ENCODE measurements around the gene ZFYVE21.

ZFYVE21 gene

DNA sequence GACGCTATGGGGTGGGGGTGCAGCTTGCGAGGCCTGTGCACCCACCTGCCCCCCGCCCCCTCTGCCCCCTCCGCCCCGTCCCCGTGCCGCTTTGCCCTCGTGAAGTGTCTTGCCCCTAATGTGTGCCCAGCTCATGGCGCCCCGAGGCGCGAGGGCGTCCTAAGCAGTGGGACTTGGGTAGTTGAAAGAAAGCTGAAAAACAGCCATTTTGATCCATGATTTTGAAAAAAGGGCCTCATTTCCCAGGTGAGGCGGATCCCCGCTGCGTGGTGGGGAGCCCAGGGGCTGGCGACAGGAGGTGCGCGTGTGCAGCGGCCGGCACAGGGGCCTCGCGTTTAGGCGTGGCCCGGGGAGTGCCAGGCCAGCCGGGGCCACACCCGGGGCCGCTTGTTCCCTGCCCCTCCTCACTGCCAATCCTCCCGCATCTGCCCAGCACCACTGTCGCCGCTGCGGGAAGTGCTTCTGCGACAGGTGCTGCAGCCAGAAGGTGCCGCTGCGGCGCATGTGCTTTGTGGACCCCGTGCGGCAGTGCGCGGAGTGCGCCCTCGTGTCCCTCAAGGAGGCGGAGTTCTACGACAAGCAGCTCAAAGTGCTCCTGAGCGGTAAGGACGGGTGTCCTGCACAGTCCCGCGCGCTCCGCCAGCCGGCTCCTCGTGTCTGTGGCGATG lies 11.8 kb downstream of the ZFYVE21 start:
- Histone ChIP-seq H3K27me3 (ENCODE audit: control insufficient read depth, low read length) (no peaks in the 10 kb centered on the region), H3F3A (ENCODE audit: control insufficient read depth, insufficient read depth) (no peaks in the 10 kb centered on the region), H3K9me3 (ENCODE audit: control insufficient read depth, insufficient read depth, low read length) (no peaks in the 10 kb centered on the region), H3K27ac (ENCODE audit: low read depth, low read length) (no peak overlapping the region), H3K79me2 (ENCODE audit: control insufficient read depth, low read length) (peaks cover 10% of the 10 kb centered on the region; the same call in 1 of the 2 replicates), H3K9me2 (replicated peaks; ENCODE audit: control insufficient read depth, low read length) (no peaks in the 10 kb centered on the region), H4K20me1 (ENCODE audit: control insufficient read depth, insufficient read depth, low read depth, low read length) (no peaks in the 10 kb centered on the region), H3K4me1 (ENCODE audit: control insufficient read depth, low read length) (no peaks in the 10 kb centered on the region), H3K4me3 (ENCODE audit: low read length) (no peak overlapping the region), H3K4me2 (ENCODE audit: low read length) (no peak overlapping the region), H3K36me3 (ENCODE audit: control insufficient read depth, low read length) (peaks cover 18% of the 10 kb centered on the region)
- TF ChIP-seq, protein P1, sequence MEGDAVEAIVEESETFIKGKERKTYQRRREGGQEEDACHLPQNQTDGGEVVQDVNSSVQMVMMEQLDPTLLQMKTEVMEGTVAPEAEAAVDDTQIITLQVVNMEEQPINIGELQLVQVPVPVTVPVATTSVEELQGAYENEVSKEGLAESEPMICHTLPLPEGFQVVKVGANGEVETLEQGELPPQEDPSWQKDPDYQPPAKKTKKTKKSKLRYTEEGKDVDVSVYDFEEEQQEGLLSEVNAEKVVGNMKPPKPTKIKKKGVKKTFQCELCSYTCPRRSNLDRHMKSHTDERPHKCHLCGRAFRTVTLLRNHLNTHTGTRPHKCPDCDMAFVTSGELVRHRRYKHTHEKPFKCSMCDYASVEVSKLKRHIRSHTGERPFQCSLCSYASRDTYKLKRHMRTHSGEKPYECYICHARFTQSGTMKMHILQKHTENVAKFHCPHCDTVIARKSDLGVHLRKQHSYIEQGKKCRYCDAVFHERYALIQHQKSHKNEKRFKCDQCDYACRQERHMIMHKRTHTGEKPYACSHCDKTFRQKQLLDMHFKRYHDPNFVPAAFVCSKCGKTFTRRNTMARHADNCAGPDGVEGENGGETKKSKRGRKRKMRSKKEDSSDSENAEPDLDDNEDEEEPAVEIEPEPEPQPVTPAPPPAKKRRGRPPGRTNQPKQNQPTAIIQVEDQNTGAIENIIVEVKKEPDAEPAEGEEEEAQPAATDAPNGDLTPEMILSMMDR (IDR thresholded peaks at IDR 0.05; ENCODE audit: low read depth, low read length, poor library complexity, severe bottlenecking): no peak
- TF ChIP-seq EZH2phosphoT487 (IDR thresholded peaks at IDR 0.05; ENCODE audit: borderline replicate concordance, low read length): no peak

DNA sequence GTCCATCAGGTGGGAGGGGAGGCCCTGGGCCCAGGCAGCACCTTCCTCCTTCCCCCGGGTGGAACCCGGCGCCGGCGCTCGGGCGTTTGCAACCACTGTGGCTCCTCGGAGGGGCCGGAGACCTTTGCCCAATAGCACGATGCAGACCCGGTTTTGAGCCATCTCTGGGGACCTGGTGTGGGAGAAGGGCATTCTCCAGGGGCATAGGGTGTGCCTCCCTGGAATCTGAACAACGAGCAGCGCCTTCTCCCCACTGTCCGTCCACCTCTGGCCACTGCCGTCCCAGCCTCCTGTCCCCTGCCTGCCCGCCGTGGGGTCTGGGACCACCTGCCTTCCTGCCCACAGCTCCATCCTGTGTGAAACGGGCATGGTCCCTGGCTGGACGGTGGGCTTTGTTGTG lies 12.5 kb downstream of the ZFYVE21 start:
- no peaks in the 10 kb centered on the region for H3K9me2 ChIP-seq (replicated peaks; ENCODE audit: control insufficient read depth, low read length)
- H3K4me2 ChIP-seq (ENCODE audit: low read length): no peak overlapping the region
- no peaks in the 10 kb centered on the region for H3K27me3 ChIP-seq (ENCODE audit: control insufficient read depth, low read length)
- TF ChIP-seq EZH2phosphoT487 (IDR thresholded peaks at IDR 0.05; ENCODE audit: borderline replicate concordance, low read length): no peak
- TF ChIP-seq, protein P1 (IDR thresholded peaks at IDR 0.05; ENCODE audit: low read depth, low read length, poor library complexity, severe bottlenecking): no peak
- no peaks in the 10 kb centered on the region for H3K4me1 ChIP-seq (ENCODE audit: control insufficient read depth, low read length)
- H3F3A ChIP-seq (ENCODE audit: control insufficient read depth, insufficient read depth): no peaks in the 10 kb centered on the region
- H3K9me3 ChIP-seq (ENCODE audit: control insufficient read depth, insufficient read depth, low read length): no peaks in the 10 kb centered on the region
- no peaks in the 10 kb centered on the region for H4K20me1 ChIP-seq (ENCODE audit: control insufficient read depth, insufficient read depth, low read depth, low read length)
- peaks cover 6% of the 10 kb centered on the region; the same call in 1 of the 2 replicates for H3K79me2 ChIP-seq (ENCODE audit: control insufficient read depth, low read length)
- peaks cover 19% of the 10 kb centered on the region for H3K36me3 ChIP-seq (ENCODE audit: control insufficient read depth, low read length)
- no peak overlapping the region for H3K27ac ChIP-seq (ENCODE audit: low read depth, low read length)
- no peak overlapping the region for H3K4me3 ChIP-seq (ENCODE audit: low read length)

DNA sequence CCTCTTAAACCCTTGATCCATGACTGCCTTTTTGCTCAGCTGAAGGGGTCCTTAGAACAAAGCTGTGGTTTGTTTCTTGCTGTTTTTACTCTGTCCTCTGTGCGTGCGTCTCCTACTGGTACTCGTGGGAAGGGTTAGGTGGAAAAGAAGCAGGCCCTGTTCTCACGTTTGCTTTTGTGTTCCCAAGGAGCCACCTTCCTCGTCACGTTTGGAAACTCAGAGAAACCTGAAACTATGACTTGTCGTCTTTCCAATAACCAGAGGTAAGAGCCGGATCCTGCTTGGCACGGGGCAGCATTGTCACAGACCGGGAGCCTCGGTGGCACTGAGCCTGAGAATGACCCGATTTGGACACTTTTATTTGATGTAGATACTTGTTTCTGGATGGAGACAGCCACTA lies 13.1 kb downstream of the ZFYVE21 start:
- no peaks in the 10 kb centered on the region for H4K20me1 ChIP-seq (ENCODE audit: control insufficient read depth, insufficient read depth, low read depth, low read length)
- H3K4me2 ChIP-seq (ENCODE audit: low read length): no peak overlapping the region
- no peaks in the 10 kb centered on the region for H3F3A ChIP-seq (ENCODE audit: control insufficient read depth, insufficient read depth)
- peaks cover 25% of the 10 kb centered on the region for H3K36me3 ChIP-seq (ENCODE audit: control insufficient read depth, low read length)
- H3K27me3 ChIP-seq (ENCODE audit: control insufficient read depth, low read length): no peaks in the 10 kb centered on the region
- no peaks in the 10 kb centered on the region for H3K4me1 ChIP-seq (ENCODE audit: control insufficient read depth, low read length)
- no peak overlapping the region for H3K27ac ChIP-seq (ENCODE audit: low read depth, low read length)
- H3K9me3 ChIP-seq (ENCODE audit: control insufficient read depth, insufficient read depth, low read length): no peaks in the 10 kb centered on the region
- H3K9me2 ChIP-seq (replicated peaks; ENCODE audit: control insufficient read depth, low read length): no peaks in the 10 kb centered on the region
- H3K79me2 ChIP-seq (ENCODE audit: control insufficient read depth, low read length): peaks cover 4% of the 10 kb centered on the region; the same call in 1 of the 2 replicates
- no peak overlapping the region for H3K4me3 ChIP-seq (ENCODE audit: low read length)
- TF ChIP-seq, protein P1 (IDR thresholded peaks at IDR 0.05; ENCODE audit: low read depth, low read length, poor library complexity, severe bottlenecking): no peak
- TF ChIP-seq EZH2phosphoT487 (IDR thresholded peaks at IDR 0.05; ENCODE audit: borderline replicate concordance, low read length): no peak

All from DOHH2 (cell line).